ENCODE data around the gene XIRP2. TPM values are rescaled to one million over a fixed set of nuclear protein-coding genes. Genes with fewer than 3 reads are reported as not detected.

XIRP2 gene
- total RNA-seq, 1 donor from 2014 or later = not detected

DNA sequence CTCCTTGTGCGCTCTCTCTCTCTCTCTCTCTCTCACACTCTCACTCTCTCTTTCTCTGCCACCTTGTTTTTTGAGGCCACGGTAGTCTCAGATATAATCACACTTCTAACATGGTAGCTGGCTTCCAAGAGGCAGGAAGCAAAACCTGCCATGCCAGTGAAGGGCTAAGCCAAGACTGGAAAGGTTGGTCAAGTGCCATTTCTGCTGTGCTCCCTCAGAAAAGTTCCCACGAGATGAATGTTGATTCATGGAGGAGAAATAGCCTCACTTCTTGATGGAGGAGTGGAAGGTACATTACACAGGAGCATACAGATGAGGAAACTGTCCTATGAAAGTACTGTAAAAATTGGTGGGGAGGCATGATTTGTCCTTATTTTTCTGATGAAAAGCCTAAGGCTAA lies 237.9 kb downstream of the XIRP2 start:
- Mint-ChIP-seq H3K27me3 (ENCODE audit: insufficient read depth, low read depth) (no peaks in the 10 kb centered on the region), H3K27ac (no peak overlapping the region), H3K9me3 (no peaks in the 10 kb centered on the region), H3K4me3 (no peak overlapping the region), H3K36me3 (no peaks in the 10 kb centered on the region), H3K4me1 (no peaks in the 10 kb centered on the region)
- H3K79me2 ChIP-seq (ENCODE audit: low read depth) = no peaks in the 10 kb centered on the region
- no peaks in the 10 kb centered on the region for H3F3A ChIP-seq (ENCODE audit: low read depth)
- no peaks in the 10 kb centered on the region for H3K36me3 ChIP-seq
- H3K9ac ChIP-seq = no peak overlapping the region
- no peaks in the 10 kb centered on the region for H3K9me3 ChIP-seq (ENCODE audit: low read depth)
- no peaks in the 10 kb centered on the region for H3K27me3 ChIP-seq
- DNase-seq (ENCODE audit: low spot score) = no peak
- H3K4me1 ChIP-seq = no peaks in the 10 kb centered on the region
- no peaks in the 10 kb centered on the region for H4K20me1 ChIP-seq (ENCODE audit: low read depth)
- H3K4me3 ChIP-seq = no peak overlapping the region
- TF ChIP-seq, protein P1, sequence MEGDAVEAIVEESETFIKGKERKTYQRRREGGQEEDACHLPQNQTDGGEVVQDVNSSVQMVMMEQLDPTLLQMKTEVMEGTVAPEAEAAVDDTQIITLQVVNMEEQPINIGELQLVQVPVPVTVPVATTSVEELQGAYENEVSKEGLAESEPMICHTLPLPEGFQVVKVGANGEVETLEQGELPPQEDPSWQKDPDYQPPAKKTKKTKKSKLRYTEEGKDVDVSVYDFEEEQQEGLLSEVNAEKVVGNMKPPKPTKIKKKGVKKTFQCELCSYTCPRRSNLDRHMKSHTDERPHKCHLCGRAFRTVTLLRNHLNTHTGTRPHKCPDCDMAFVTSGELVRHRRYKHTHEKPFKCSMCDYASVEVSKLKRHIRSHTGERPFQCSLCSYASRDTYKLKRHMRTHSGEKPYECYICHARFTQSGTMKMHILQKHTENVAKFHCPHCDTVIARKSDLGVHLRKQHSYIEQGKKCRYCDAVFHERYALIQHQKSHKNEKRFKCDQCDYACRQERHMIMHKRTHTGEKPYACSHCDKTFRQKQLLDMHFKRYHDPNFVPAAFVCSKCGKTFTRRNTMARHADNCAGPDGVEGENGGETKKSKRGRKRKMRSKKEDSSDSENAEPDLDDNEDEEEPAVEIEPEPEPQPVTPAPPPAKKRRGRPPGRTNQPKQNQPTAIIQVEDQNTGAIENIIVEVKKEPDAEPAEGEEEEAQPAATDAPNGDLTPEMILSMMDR (IDR thresholded peaks at IDR 0.05) = no peak
- TF ChIP-seq EZH2 (IDR thresholded peaks at IDR 0.05) (no peak), EZH2phosphoT487 (IDR thresholded peaks at IDR 0.05) (no peak)
- no peak overlapping the region for H3K4me2 ChIP-seq
- no peak overlapping the region for H2AFZ ChIP-seq (replicated peaks)
- H3K27ac ChIP-seq = no peak overlapping the region

GRCh38 chr2:167127135-167127534 lies 238.9 kb downstream of the XIRP2 start:
- H3K36me3 ChIP-seq = no peaks in the 10 kb centered on the region
- H3K4me3 ChIP-seq = no peak overlapping the region
- H3K27me3 Mint-ChIP-seq (ENCODE audit: insufficient read depth, low read depth) = no peaks in the 10 kb centered on the region
- no peak overlapping the region for H3K27ac ChIP-seq
- no peak overlapping the region for H3K9ac ChIP-seq
- no peaks in the 10 kb centered on the region for H3K9me3 Mint-ChIP-seq
- H4K20me1 ChIP-seq (ENCODE audit: low read depth) = no peaks in the 10 kb centered on the region
- H3K9me3 ChIP-seq (ENCODE audit: low read depth) = no peaks in the 10 kb centered on the region
- no peak for TF ChIP-seq EZH2phosphoT487 (IDR thresholded peaks at IDR 0.05)
- no peak for TF ChIP-seq EZH2 (IDR thresholded peaks at IDR 0.05)
- TF ChIP-seq, protein P1 (IDR thresholded peaks at IDR 0.05) = no peak
- no peaks in the 10 kb centered on the region for H3K36me3 Mint-ChIP-seq
- no peaks in the 10 kb centered on the region for H3K79me2 ChIP-seq (ENCODE audit: low read depth)
- H2AFZ ChIP-seq (replicated peaks) = no peak overlapping the region
- no peaks in the 10 kb centered on the region for H3K27me3 ChIP-seq
- H3K27ac Mint-ChIP-seq = no peak overlapping the region
- H3F3A ChIP-seq (ENCODE audit: low read depth) = no peaks in the 10 kb centered on the region
- no peaks in the 10 kb centered on the region for H3K4me1 ChIP-seq
- no peak overlapping the region for H3K4me3 Mint-ChIP-seq
- no peak overlapping the region for H3K4me2 ChIP-seq
- DNase-seq (ENCODE audit: low spot score) = no peak
- no peaks in the 10 kb centered on the region for H3K4me1 Mint-ChIP-seq

DNA sequence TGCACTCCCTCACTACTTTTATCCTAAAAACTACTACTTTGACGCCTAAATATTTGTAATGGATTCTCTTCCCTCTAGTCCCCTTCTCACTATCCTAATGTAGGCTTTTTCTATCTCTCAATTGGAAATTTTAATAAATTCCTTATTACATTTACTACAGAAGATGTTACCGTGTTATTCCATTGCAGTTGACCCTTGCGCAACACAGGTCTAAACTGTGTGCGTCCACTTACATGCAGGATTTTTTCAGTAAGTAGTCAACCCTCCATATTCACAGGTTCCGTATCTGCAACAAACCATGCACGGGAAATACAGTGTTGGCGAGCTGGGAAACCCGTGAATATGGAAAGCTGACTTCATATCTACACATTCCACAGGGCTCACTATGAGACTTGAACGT lies 239.8 kb downstream of the XIRP2 start:
- no peaks in the 10 kb centered on the region for H3K27me3 Mint-ChIP-seq (ENCODE audit: insufficient read depth, low read depth)
- Histone ChIP-seq H3K79me2 (ENCODE audit: low read depth) (no peaks in the 10 kb centered on the region), H3K4me3 (no peak overlapping the region), H3K27ac (no peak overlapping the region), H3F3A (ENCODE audit: low read depth) (peaks cover 4% of the 10 kb centered on the region), H3K9me3 (ENCODE audit: low read depth) (no peaks in the 10 kb centered on the region), H3K4me2 (no peak overlapping the region), H3K36me3 (no peaks in the 10 kb centered on the region), H3K4me1 (peaks cover 6% of the 10 kb centered on the region), H3K27me3 (no peaks in the 10 kb centered on the region), H2AFZ (replicated peaks) (no peak overlapping the region), H3K9ac (no peak overlapping the region), H4K20me1 (ENCODE audit: low read depth) (no peaks in the 10 kb centered on the region)
- TF ChIP-seq, protein P1 (IDR thresholded peaks at IDR 0.05) = no peak
- TF ChIP-seq EZH2 (IDR thresholded peaks at IDR 0.05) = no peak
- no peak for TF ChIP-seq EZH2phosphoT487 (IDR thresholded peaks at IDR 0.05)
- H3K27ac Mint-ChIP-seq = no peak overlapping the region
- H3K4me3 Mint-ChIP-seq = no peak overlapping the region
- H3K36me3 Mint-ChIP-seq = no peaks in the 10 kb centered on the region
- no peaks in the 10 kb centered on the region for H3K9me3 Mint-ChIP-seq
- DNase-seq (ENCODE audit: low spot score) = no peak
- H3K4me1 Mint-ChIP-seq = peaks cover 1% of the 10 kb centered on the region

Data from neural progenitor cell (in vitro differentiated cells).